H1 (cell line): Measurements from ENCODE around the gene SP7. TPM values are rescaled to one million over a fixed set of nuclear protein-coding genes. Genes with fewer than 3 reads are reported as not detected.

Experiments used
- CTCF ChIA-PET: fragments of 300-600 bp; sonication (Branson Sonifier 250); formaldehyde crosslinking; loops from one replicate; lab custom pipeline; 2021; ENCODE audit not compliant: partially characterized antibody; lab: Charles Lee
- POLR2A ChIA-PET: fragments of 300-600 bp; sonication (Branson Sonifier 250); formaldehyde crosslinking; loops from one replicate; lab custom pipeline; 2021; ENCODE audit warnings: inconsistent platforms; ENCODE audit not compliant: partially characterized antibody; lab: Charles Lee
- DNase-seq, 2 experiments: peaks; one replicate each; pipeline versions ENCODE4 v3.0.0 to v3.0.0-alpha.2; 2010 to 2022; ENCODE audit warnings: low spot score in 2 of 2, low read depth in 1 of 2, mixed read lengths in 1 of 2
- FAIRE-seq: peaks from 2 replicates; lab custom pipeline; 2011; peaks lifted over from hg19 to GRCh38; lab: Jason Lieb, UNC
- H2AFZ ChIP-seq: 2 replicates; pipeline ENCODE4 v1.8.1; 2012; ENCODE audit warnings: low read length, inconsistent platforms
- H2AK5ac ChIP-seq: 2 replicates; pipeline ENCODE4 v1.6.1; 2013; ENCODE audit warnings: low read depth, low read length
- H2BK120ac ChIP-seq: replicated peaks from 2 replicates; pipeline ENCODE3; 2013; ENCODE audit warnings: low read depth, low read length, inconsistent platforms
- H2BK12ac ChIP-seq: 2 replicates; pipeline ENCODE4 v1.6.1; 2013; ENCODE audit warnings: low read depth, low read length
- H2BK15ac ChIP-seq: 2 replicates; pipeline ENCODE4 v1.6.1; 2013; ENCODE audit warnings: low read length
- H2BK20ac ChIP-seq: 2 replicates; pipeline ENCODE4 v1.6.1; 2013; ENCODE audit warnings: low read length
- H2BK5ac ChIP-seq: 2 replicates; pipeline ENCODE4 v1.6.1; 2013; ENCODE audit warnings: low read depth, low read length
- H3K14ac ChIP-seq: 2 replicates; pipeline ENCODE4 v1.6.1; 2013; ENCODE audit warnings: inconsistent platforms; ENCODE audit not compliant: insufficient read length
- H3K18ac ChIP-seq: 2 replicates; pipeline ENCODE4 v1.6.1; 2013; ENCODE audit warnings: low read length; ENCODE audit errors: extremely low read depth
- H3K23ac ChIP-seq: 2 replicates; pipeline ENCODE4 v1.6.1; 2013; ENCODE audit warnings: inconsistent platforms; ENCODE audit not compliant: insufficient read length
- H3K23me2 ChIP-seq: 2 replicates; pipeline ENCODE4 v1.6.1; 2013; ENCODE audit warnings: low read depth, low read length
- H3K27ac ChIP-seq: 2 replicates; pipeline ENCODE4 v1.6.1; 2011; ENCODE audit warnings: low read depth, low read length, inconsistent platforms
- H3K27me3 ChIP-seq, 4 experiments: replicated peaks in 1 of 4; 1 replicate in 1 of 4; 2 replicates in 3 of 4; pipeline versions ENCODE4 v1.6.1 to v1.8.1; 2011 to 2013; ENCODE audit warnings: low read length in 3 of 4, mild to moderate bottlenecking in 3 of 4, inconsistent platforms in 2 of 4, mixed read lengths in 2 of 4, moderate library complexity in 1 of 4; ENCODE audit not compliant: control insufficient read depth in 3 of 4, insufficient read depth in 3 of 4; ENCODE audit errors: extremely low read depth in 1 of 4
- H3K36me3 ChIP-seq, 4 experiments: 2 replicates each; pipeline versions ENCODE4 v1.6.1 to v1.8.1; 2011 to 2013; ENCODE audit warnings: mild to moderate bottlenecking in 4 of 4, low read length in 3 of 4, moderate library complexity in 2 of 4, control low read depth in 1 of 4, inconsistent platforms in 1 of 4; ENCODE audit not compliant: insufficient read depth in 4 of 4, control insufficient read depth in 2 of 4
- H3K4ac ChIP-seq: replicated peaks from 2 replicates; pipeline ENCODE3; 2013; ENCODE audit warnings: low read length, low read depth, mixed read lengths, inconsistent platforms; ENCODE audit not compliant: insufficient read length
- H3K4me1 ChIP-seq, 4 experiments: replicated peaks in 1 of 4; 1 replicate in 1 of 4; 2 replicates in 3 of 4; pipeline versions ENCODE4 v1.6.1 to v1.8.1; 2011 to 2013; ENCODE audit warnings: low read length in 3 of 4, inconsistent platforms in 2 of 4, mixed read lengths in 1 of 4; ENCODE audit not compliant: insufficient read depth in 4 of 4, control insufficient read depth in 3 of 4
- H3K4me2 ChIP-seq, 2 experiments: 2 replicates each; pipeline versions ENCODE4 v1.6.1 to v1.8.1; 2011 to 2013; ENCODE audit warnings: low read depth in 2 of 2, low read length in 2 of 2, control low read depth in 1 of 2, inconsistent platforms in 1 of 2, mild to moderate bottlenecking in 1 of 2; ENCODE audit not compliant: insufficient read depth in 1 of 2
- H3K4me3 ChIP-seq, 4 experiments: fragments of 200-600, 300-600 bp in 1 of 4; sonication (generic), shearing (Covaris generic), sonication (Bioruptor Twin) in 1 of 4; 2 replicates each; pipeline versions ENCODE4 v1.5.1 to v1.8.1; 2011 to 2016; ENCODE audit warnings: low read length in 4 of 4, low read depth in 3 of 4, control low read depth in 2 of 4, inconsistent platforms in 2 of 4, mild to moderate bottlenecking in 2 of 4, mixed read lengths in 1 of 4, moderate library complexity in 1 of 4; ENCODE audit not compliant: insufficient read depth in 2 of 4; ENCODE audit errors: extremely low read depth in 1 of 4
- H3K56ac ChIP-seq: replicated peaks from 2 replicates; pipeline ENCODE3; 2013; ENCODE audit warnings: low read depth, mild to moderate bottlenecking, mixed read lengths, low read length, inconsistent platforms; ENCODE audit not compliant: insufficient read length
- H3K79me1 ChIP-seq: 2 replicates; pipeline ENCODE4 v1.6.1; 2013; ENCODE audit warnings: low read depth, low read length, control low read depth
- H3K79me2 ChIP-seq, 2 experiments: 2 replicates each; pipeline versions ENCODE4 v1.6.1 to v1.8.1; 2012 to 2013; ENCODE audit warnings: low read length in 2 of 2, mild to moderate bottlenecking in 2 of 2, inconsistent platforms in 1 of 2; ENCODE audit not compliant: insufficient read depth in 2 of 2, control insufficient read depth in 1 of 2
- H3K9ac ChIP-seq, 4 experiments: replicated peaks in 1 of 4; 1 replicate in 1 of 4; 2 replicates in 3 of 4; pipeline versions ENCODE4 v1.6.1 to v1.8.1; 2011 to 2013; ENCODE audit warnings: low read depth in 3 of 4, low read length in 3 of 4, control low read depth in 2 of 4, mild to moderate bottlenecking in 2 of 4, moderate library complexity in 2 of 4, inconsistent platforms in 1 of 4; ENCODE audit errors: extremely low read depth in 1 of 4
- H3K9me3 ChIP-seq, 2 experiments: 2 replicates each; pipeline versions ENCODE4 v1.6.1 to v1.8.1; 2012 to 2013; ENCODE audit warnings: mild to moderate bottlenecking in 2 of 2, moderate library complexity in 2 of 2, control low read depth in 1 of 2, inconsistent platforms in 1 of 2, low read depth in 1 of 2, low read length in 1 of 2, mixed read lengths in 1 of 2; ENCODE audit not compliant: insufficient read depth in 2 of 2
- H4K20me1 ChIP-seq, 2 experiments: replicated peaks in 1 of 2; 2 replicates each; pipeline versions ENCODE3 to v1.8.1; 2011 to 2013; ENCODE audit warnings: inconsistent platforms in 2 of 2, low read length in 2 of 2, mild to moderate bottlenecking in 1 of 2; ENCODE audit not compliant: insufficient read depth in 2 of 2, control insufficient read depth in 1 of 2
- H4K5ac ChIP-seq: 2 replicates; pipeline ENCODE4 v1.6.1; 2013; ENCODE audit warnings: low read length, low read depth, mixed read lengths, inconsistent platforms; ENCODE audit not compliant: insufficient read length
- H4K8ac ChIP-seq: 2 replicates; pipeline ENCODE4 v1.8.0; 2013; ENCODE audit warnings: mild to moderate bottlenecking, moderate library complexity, low read length, inconsistent platforms; ENCODE audit not compliant: insufficient read depth; ENCODE audit errors: extremely low read depth
- H4K91ac ChIP-seq: replicated peaks from 2 replicates; pipeline ENCODE3; 2013; ENCODE audit warnings: low read length, mixed read lengths, inconsistent platforms; ENCODE audit not compliant: insufficient read length
- JUND ChIP-seq: IDR thresholded peaks from 2 replicates; pipeline ENCODE4 v1.6.1; 2011; ENCODE audit warnings: mild to moderate bottlenecking, improper control_type of control experiment, low read length
- RAD21 ChIP-seq, 2 experiments: IDR thresholded peaks in 1 of 2; conservative IDR thresholded peaks in 1 of 2; 2 replicates each; pipeline ENCODE4 v1.6.1; 2011; ENCODE audit warnings: low read depth in 2 of 2, low read length in 2 of 2, improper control_type of control experiment in 1 of 2, inconsistent platforms in 1 of 2, mild to moderate bottlenecking in 1 of 2, moderate library complexity in 1 of 2
- WGBS, 2 experiments: shearing (Covaris generic) in 1 of 2; methylation state at CpG; one replicate each; pipeline versions ENCODE4 v1.1.6 to v1.1.7; 2013 to 2015; ENCODE audit warnings: low lambda C conversion rate in 2 of 2, mixed read lengths in 2 of 2, inconsistent platforms in 1 of 2, low coverage in 1 of 2, missing lambda C conversion rate in 1 of 2; ENCODE audit not compliant: insufficient replicate concordance in 2 of 2, insufficient coverage in 1 of 2, insufficient read length in 1 of 2; ENCODE audit errors: extremely low coverage in 1 of 2, missing lambda C conversion rate in 1 of 2; 5-methylcytosine and 5-hydroxymethylcytosine counted together
- polyA plus RNA-seq, 7 experiments: library from polyadenylated mRNA; depleted of rRNA in 3 of 7; stranded (reverse) in 5 of 7; unstranded in 2 of 7; fragments of >200 nt in 5 of 7; fragments of 200-250 nt in 2 of 7; gene quantifications; 1 replicate in 5 of 7; 2 replicates in 1 of 7; 4 replicates in 1 of 7; pipeline versions ENCODE4 v1.2.1 to v1.2.3, GENCODE V29; 2011 to 2013; ENCODE audit warnings: missing spikeins in 2 of 7, mixed read lengths in 2 of 7
- total RNA-seq: library from RNA; stranded (reverse); fragmentation: NEBNext Ultra II Directional; extraction: Animal tissue kit (Norgen Biotek cat#: 25700); gene quantifications from 2 replicates; pipeline ENCODE4 v1.2.1, GENCODE V29; 2021
- TF ChIP-seq, protein P1 (sequence below), 3 experiments: IDR thresholded peaks; 1 replicate in 2 of 3; 2 replicates in 1 of 3; pipeline versions ENCODE4 v1.5.1 to v1.6.1; 2011; ENCODE audit warnings: low read length in 3 of 3, mild to moderate bottlenecking in 3 of 3, inconsistent platforms in 2 of 3, low read depth in 1 of 3, moderate library complexity in 1 of 3; ENCODE audit not compliant: insufficient read depth in 1 of 3; ENCODE audit errors: control extremely low read depth in 1 of 3

The SP7 gene
- total and polyA plus RNA-seq, 2 of the 8 experiments (the other 6 are each of a cell fraction or from before 2014, with no cell fraction given): 0.12 to 0.13 TPM

DNA sequence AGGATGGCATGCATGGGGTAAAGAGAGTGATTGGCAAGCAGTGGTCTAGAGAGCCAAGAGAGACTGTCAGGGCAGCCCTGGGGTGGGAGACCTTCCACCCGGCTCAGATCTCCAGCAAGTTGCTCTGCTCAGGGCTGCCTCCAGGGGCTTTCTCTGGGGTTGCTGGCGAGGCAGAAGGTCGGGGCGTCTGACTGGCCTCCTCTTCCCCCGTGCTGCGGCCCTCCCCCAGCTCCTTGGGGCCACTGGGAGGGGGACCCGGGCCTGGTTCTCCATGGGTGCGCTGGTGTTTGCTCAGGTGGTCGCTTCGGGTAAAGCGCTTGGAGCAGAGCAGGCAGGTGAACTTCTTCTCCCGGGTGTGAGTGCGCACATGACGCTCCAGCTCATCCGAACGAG, 8.1 kb downstream of the SP7 start:
- CTCF ChIA-PET: interaction anchor here (0.7 to 21.2 kb wide), 28 partner anchors 8 to 190 kb away, joined by 3 to 381 read pairs (median 4); partner anchors contain the start of genes MYG1, NPFF and SP7
- H3K14ac ChIP-seq: no peak overlapping the region
- H2BK5ac ChIP-seq: no peak overlapping the region; the same call in 1 of the 2 replicates
- H3K4me3 ChIP-seq: no peak overlapping the region
- H4K8ac ChIP-seq: peak overlapping the region; percentile 53; the same call in 1 of the 2 replicates
- 46% methylated on average over 16 of the region's 16 CpGs; no CpG with 5 or more reads in 1 of the 2 experiments for WGBS, 2 experiments
- DNase-seq (peak in 1 of 2 experiments; percentile 63), FAIRE-seq (no peak)
- peak overlapping the region; percentile 77; the same call in 1 of the 2 replicates for H2AFZ ChIP-seq
- H3K4me1 ChIP-seq: peaks cover 0 to 17% (median 9%) of the 10 kb centered on the region in 4 experiments; a peak in 6 of 7 replicates
- H3K4ac ChIP-seq: no peak overlapping the region
- H3K36me3 ChIP-seq: no peaks in the 10 kb centered on the region
- TF ChIP-seq, protein P1, sequence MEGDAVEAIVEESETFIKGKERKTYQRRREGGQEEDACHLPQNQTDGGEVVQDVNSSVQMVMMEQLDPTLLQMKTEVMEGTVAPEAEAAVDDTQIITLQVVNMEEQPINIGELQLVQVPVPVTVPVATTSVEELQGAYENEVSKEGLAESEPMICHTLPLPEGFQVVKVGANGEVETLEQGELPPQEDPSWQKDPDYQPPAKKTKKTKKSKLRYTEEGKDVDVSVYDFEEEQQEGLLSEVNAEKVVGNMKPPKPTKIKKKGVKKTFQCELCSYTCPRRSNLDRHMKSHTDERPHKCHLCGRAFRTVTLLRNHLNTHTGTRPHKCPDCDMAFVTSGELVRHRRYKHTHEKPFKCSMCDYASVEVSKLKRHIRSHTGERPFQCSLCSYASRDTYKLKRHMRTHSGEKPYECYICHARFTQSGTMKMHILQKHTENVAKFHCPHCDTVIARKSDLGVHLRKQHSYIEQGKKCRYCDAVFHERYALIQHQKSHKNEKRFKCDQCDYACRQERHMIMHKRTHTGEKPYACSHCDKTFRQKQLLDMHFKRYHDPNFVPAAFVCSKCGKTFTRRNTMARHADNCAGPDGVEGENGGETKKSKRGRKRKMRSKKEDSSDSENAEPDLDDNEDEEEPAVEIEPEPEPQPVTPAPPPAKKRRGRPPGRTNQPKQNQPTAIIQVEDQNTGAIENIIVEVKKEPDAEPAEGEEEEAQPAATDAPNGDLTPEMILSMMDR (IDR thresholded peaks at IDR 0.05; ENCODE audit: control extremely low read depth in 1 of 3, insufficient read depth in 1 of 3, low read depth in 1 of 3, low read length in 3 of 3): peak; percentile 49 to 56 (median 54)
- peak in 1 of 2 experiments; percentile 41; a peak in 2 of 4 replicates for TF ChIP-seq RAD21 (IDR thresholded peaks at IDR 0.05 in 1 of 2, conservative IDR thresholded peaks at IDR 0.05 in 1 of 2; ENCODE audit: low read depth in 2 of 2, low read length in 2 of 2)
- no peak for TF ChIP-seq JUND
- no peak overlapping the region for H2AK5ac ChIP-seq
- H3K4me2 ChIP-seq: peak overlapping the region; percentile 22 to 40; a peak in 2 of 4 replicates
- no peak overlapping the region for H3K23ac ChIP-seq
- no peaks in the 10 kb centered on the region for H3K79me2 ChIP-seq
- H2BK15ac ChIP-seq: peak overlapping the region; percentile 97; the same call in 1 of the 2 replicates
- peaks cover 4% of the 10 kb centered on the region; the same call in 1 of the 2 replicates for H3K23me2 ChIP-seq
- no peak overlapping the region for H3K9ac ChIP-seq
- peaks cover 13 to 51% (median 43%) of the 10 kb centered on the region in 4 experiments for H3K27me3 ChIP-seq
- POLR2A ChIA-PET: interaction anchor here (0.6 to 8.0 kb wide), 13 partner anchors 8 to 180 kb away, joined by 3 to 51 read pairs (median 4); partner anchors contain the start of genes MAP3K12, NPFF, PFDN5 and SP1
- H3K56ac ChIP-seq: no peak overlapping the region
- H3K27ac ChIP-seq: no peak overlapping the region
- no peak overlapping the region for H4K91ac ChIP-seq
- no peak overlapping the region for H2BK20ac ChIP-seq
- H3K79me1 ChIP-seq: no peaks in the 10 kb centered on the region
- H3K18ac ChIP-seq: no peak overlapping the region; the same call in 1 of the 2 replicates
- peaks cover 0 to 2% of the 10 kb centered on the region in 2 experiments for H4K20me1 ChIP-seq
- H4K5ac ChIP-seq: no peak overlapping the region
- peak overlapping the region; percentile 60; the same call in 1 of the 2 replicates for H2BK12ac ChIP-seq
- no peaks in the 10 kb centered on the region for H3K9me3 ChIP-seq
- no peak overlapping the region for H2BK120ac ChIP-seq
